DND-41 (cell line): ENCODE measurements around the gene BEND6.

Experiments
- EZH2 ChIP-seq: IDR thresholded peaks from 3 replicates; pipeline ENCODE4 v1.6.1; 2012; ENCODE audit warnings: borderline replicate concordance, low read depth, mild to moderate bottlenecking, moderate library complexity, low read length, inconsistent platforms; ENCODE audit not compliant: severe bottlenecking
- TF ChIP-seq, protein P1 (sequence below): IDR thresholded peaks from 2 replicates; pipeline ENCODE4 v1.5.1; 2012; ENCODE audit warnings: borderline replicate concordance, low read length, moderate library complexity, mild to moderate bottlenecking; ENCODE audit not compliant: poor library complexity, severe bottlenecking; ENCODE audit errors: extremely low read depth

- TF ChIP-seq, protein P1, sequence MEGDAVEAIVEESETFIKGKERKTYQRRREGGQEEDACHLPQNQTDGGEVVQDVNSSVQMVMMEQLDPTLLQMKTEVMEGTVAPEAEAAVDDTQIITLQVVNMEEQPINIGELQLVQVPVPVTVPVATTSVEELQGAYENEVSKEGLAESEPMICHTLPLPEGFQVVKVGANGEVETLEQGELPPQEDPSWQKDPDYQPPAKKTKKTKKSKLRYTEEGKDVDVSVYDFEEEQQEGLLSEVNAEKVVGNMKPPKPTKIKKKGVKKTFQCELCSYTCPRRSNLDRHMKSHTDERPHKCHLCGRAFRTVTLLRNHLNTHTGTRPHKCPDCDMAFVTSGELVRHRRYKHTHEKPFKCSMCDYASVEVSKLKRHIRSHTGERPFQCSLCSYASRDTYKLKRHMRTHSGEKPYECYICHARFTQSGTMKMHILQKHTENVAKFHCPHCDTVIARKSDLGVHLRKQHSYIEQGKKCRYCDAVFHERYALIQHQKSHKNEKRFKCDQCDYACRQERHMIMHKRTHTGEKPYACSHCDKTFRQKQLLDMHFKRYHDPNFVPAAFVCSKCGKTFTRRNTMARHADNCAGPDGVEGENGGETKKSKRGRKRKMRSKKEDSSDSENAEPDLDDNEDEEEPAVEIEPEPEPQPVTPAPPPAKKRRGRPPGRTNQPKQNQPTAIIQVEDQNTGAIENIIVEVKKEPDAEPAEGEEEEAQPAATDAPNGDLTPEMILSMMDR, result no peak
- TF ChIP-seq EZH2, result no peak
Observed at GRCh38 chr6:56932910-56933477, 21.9 kb upstream of the BEND6 start.
